ENCODE results near the gene ATF4. TPM values are rescaled to one million over a fixed set of nuclear protein-coding genes. Genes with fewer than 3 reads are reported as not detected.

Gene ATF4
- total and polyA plus RNA-seq, 2 of the 13 experiments (the other 11 are each of a cell fraction or from before 2014, with no cell fraction given), result 486 to 1,297 TPM

DNA sequence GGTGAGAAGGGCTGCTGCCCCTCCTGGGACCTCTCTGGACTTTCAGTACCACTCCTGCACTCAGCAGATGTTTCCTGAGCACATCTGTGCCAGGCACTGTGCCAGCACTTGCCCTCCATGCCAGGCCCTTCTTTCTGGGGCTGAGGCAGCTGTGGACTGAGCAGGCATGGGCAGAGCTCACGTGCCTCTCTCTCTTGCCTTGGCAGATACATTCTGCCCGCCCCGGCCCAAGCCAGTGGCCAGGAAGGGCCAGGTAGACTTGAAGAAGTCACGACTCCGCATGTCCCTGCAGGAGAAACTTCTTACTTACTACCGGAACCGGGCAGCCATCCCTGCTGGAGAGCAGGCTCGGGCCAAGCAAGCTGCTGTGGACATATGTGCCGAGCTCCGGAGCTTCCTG, 8.3 kb upstream of the ATF4 start:
- TF ChIP-seq, protein P1, sequence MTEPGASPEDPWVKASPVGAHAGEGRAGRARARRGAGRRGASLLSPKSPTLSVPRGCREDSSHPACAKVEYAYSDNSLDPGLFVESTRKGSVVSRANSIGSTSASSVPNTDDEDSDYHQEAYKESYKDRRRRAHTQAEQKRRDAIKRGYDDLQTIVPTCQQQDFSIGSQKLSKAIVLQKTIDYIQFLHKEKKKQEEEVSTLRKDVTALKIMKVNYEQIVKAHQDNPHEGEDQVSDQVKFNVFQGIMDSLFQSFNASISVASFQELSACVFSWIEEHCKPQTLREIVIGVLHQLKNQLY (CRISPR knock-in tag; IDR thresholded peaks at IDR 0.05), result no peak
- TF ChIP-seq ARNT (IDR thresholded peaks at IDR 0.05), result no peak
- TF ChIP-seq ZNF878 (CRISPR knock-in tag; IDR thresholded peaks at IDR 0.05), result no peak
- no peak for TF ChIP-seq ZNF678 (CRISPR knock-in tag; IDR thresholded peaks at IDR 0.05)
- TF ChIP-seq HMGA1 (CRISPR knock-in tag; conservative IDR thresholded peaks at IDR 0.05), result no peak
- TF ChIP-seq ZNF34 (CRISPR knock-in tag; IDR thresholded peaks at IDR 0.05; ENCODE audit: borderline replicate concordance), result no peak
- TF ChIP-seq RBFOX2 (IDR thresholded peaks at IDR 0.05; ENCODE audit: low read depth, low read length), result no peak
- no peak for TF ChIP-seq ZNF333 (CRISPR knock-in tag; IDR thresholded peaks at IDR 0.05; ENCODE audit: borderline replicate concordance)
- peaks cover 30% of the 10 kb centered on the region for H3K79me2 ChIP-seq (ENCODE audit: insufficient read depth, low read length)
- in situ Hi-C loops (cut with HindIII; ENCODE audit: extremely low pct_ligation_motif_present, low pct_unique_long_range_greater_than_20kb) (no loop called here), intact Hi-C loops (cut with micrococcal nuclease; ENCODE audit: unreplicated experiment) (no loop called here)
- DNase-seq (ENCODE audit: low spot score), result no peak
- H3K27me3 ChIP-seq (ENCODE audit: control insufficient read depth in 1 of 2, insufficient read depth in 2 of 2, low read length in 2 of 2), result no peaks in the 10 kb centered on the region
- H3K4me3 ChIP-seq (replicated peaks in 1 of 3; ENCODE audit: insufficient read depth in 1 of 3, low read depth in 2 of 3, low read length in 3 of 3), result no peak overlapping the region
- H4K20me1 ChIP-seq (ENCODE audit: insufficient read depth, low read length), result peaks cover 32% of the 10 kb centered on the region
- no peak overlapping the region for H2AFZ ChIP-seq (ENCODE audit: low read length)
- no peak overlapping the region for H3K4me2 ChIP-seq (ENCODE audit: low read depth, low read length)
- H3K4me1 ChIP-seq (ENCODE audit: insufficient read depth, low read length), result peaks cover 13% of the 10 kb centered on the region; the same call in 1 of the 2 replicates
- peaks cover 47 to 84% of the 10 kb centered on the region in 2 experiments for H3K36me3 ChIP-seq (replicated peaks in 1 of 2; ENCODE audit: control insufficient read depth in 1 of 2, insufficient read depth in 2 of 2, low read length in 2 of 2)
- no TSS peak for BruUV-seq (replicated peaks)
- FAIRE-seq, result no peak
- no peaks in the 10 kb centered on the region for H3K9me3 ChIP-seq (ENCODE audit: low read length)
- H3K9ac ChIP-seq (ENCODE audit: insufficient read depth, low read depth, low read length), result no peak overlapping the region
- ChIA-PET POLR2A (interaction anchor here (1.4 to 1.6 kb wide), 2 partner anchors 10 to 11 kb away, joined by 3 to 5 read pairs; partner anchors contain the start of gene MIEF1), CTCF (ENCODE audit: low intra/inter-chr PET ratio, low total read pairs) (no interaction called here)
- no peak overlapping the region for H3K27ac ChIP-seq (ENCODE audit: extremely low read length, insufficient read depth, low read length)
- no peak for ATAC-seq
- 97% methylated on average over 10 of the region's 10 CpGs for WGBS (ENCODE audit: low lambda C conversion rate)

- H4K20me1 ChIP-seq (ENCODE audit: insufficient read depth, low read length), result peaks cover 28% of the 10 kb centered on the region
- intact Hi-C loops (cut with micrococcal nuclease; ENCODE audit: unreplicated experiment) (loop anchor here (1.0 kb wide), 1 partner anchor 17 kb away; no protein-coding TSS in a partner anchor), in situ Hi-C loops (cut with HindIII; ENCODE audit: extremely low pct_ligation_motif_present, low pct_unique_long_range_greater_than_20kb) (no loop called here)
- TF ChIP-seq AGO2 (optimal IDR thresholded peaks at IDR 0.05; ENCODE audit: low read depth, low read length), result peak; percentile 70
- no peak for TF ChIP-seq KLF11 (CRISPR knock-in tag; IDR thresholded peaks at IDR 0.05)
- no peak for TF ChIP-seq SOX6 (IDR thresholded peaks at IDR 0.05)
- TF ChIP-seq SOX6 (CRISPR knock-in tag; IDR thresholded peaks at IDR 0.05), result no peak
- TF ChIP-seq RAD51 (IDR thresholded peaks at IDR 0.05; ENCODE audit: borderline replicate concordance), result no peak
- peak; percentile 64 for TF ChIP-seq RBFOX2 (IDR thresholded peaks at IDR 0.05; ENCODE audit: low read depth, low read length)
- no peak overlapping the region for H3K4me2 ChIP-seq (ENCODE audit: low read depth, low read length)
- ChIA-PET CTCF (ENCODE audit: low intra/inter-chr PET ratio, low total read pairs) (interaction anchor here (1.7 to 2.9 kb wide), 2 partner anchors 18 to 20 kb away, joined by 11 to 12 read pairs; no protein-coding TSS in a partner anchor), POLR2A (interaction anchor here (0.7 to 2.2 kb wide), 5 partner anchors 9 to 18 kb away, joined by 3 to 24 read pairs (median 7); partner anchors contain the start of gene MIEF1)
- peaks cover 15% of the 10 kb centered on the region for H3K4me1 ChIP-seq (ENCODE audit: insufficient read depth, low read length)
- H3K9me3 ChIP-seq (ENCODE audit: low read length), result no peaks in the 10 kb centered on the region
- no peak; the same call in 2 of the 3 replicates for ATAC-seq
- peaks cover 21% of the 10 kb centered on the region for H3K79me2 ChIP-seq (ENCODE audit: insufficient read depth, low read length)
- DNase-seq (ENCODE audit: low spot score), result no peak
- no peak overlapping the region for H3K4me3 ChIP-seq (replicated peaks in 1 of 3; ENCODE audit: insufficient read depth in 1 of 3, low read depth in 2 of 3, low read length in 3 of 3)
- peaks cover 41 to 71% of the 10 kb centered on the region in 2 experiments for H3K36me3 ChIP-seq (replicated peaks in 1 of 2; ENCODE audit: control insufficient read depth in 1 of 2, insufficient read depth in 2 of 2, low read length in 2 of 2)
- WGBS (ENCODE audit: low lambda C conversion rate), result 100% methylated on average over 3 of the region's 18 CpGs
- no TSS peak for BruUV-seq (replicated peaks)
- no peaks in the 10 kb centered on the region for H3K27me3 ChIP-seq (ENCODE audit: control insufficient read depth in 1 of 2, insufficient read depth in 2 of 2, low read length in 2 of 2)
- H2AFZ ChIP-seq (ENCODE audit: low read length), result no peak overlapping the region
- no peak for FAIRE-seq
- no peak overlapping the region for H3K9ac ChIP-seq (ENCODE audit: insufficient read depth, low read depth, low read length)
- H3K27ac ChIP-seq (ENCODE audit: extremely low read length, insufficient read depth, low read length), result no peak overlapping the region
These were observed 6.6 kb upstream of the ATF4 start for GRCh38 chr22:39513791-39514190.

Measured in HepG2 (cell line).